ENCODE data around the gene ANHX.

ANHX gene

GRCh38 chr12:133202493-133203343 is 33.0 kb downstream of the ANHX start:
- Histone ChIP-seq H3K27me3 (ENCODE audit: insufficient read depth, low read length, poor library complexity) (no peaks in the 10 kb centered on the region), H3K4me2 (ENCODE audit: insufficient read depth, low read length) (no peak overlapping the region), H2AFZ (ENCODE audit: low read depth, low read length) (no peak overlapping the region), H3K27ac (ENCODE audit: low read length) (no peak overlapping the region), H3K79me2 (ENCODE audit: insufficient read depth, low read length) (no peaks in the 10 kb centered on the region), H3K4me1 (ENCODE audit: insufficient read depth, low read length) (no peaks in the 10 kb centered on the region), H3K9me3 (ENCODE audit: insufficient read depth, low read length, severe bottlenecking) (peaks cover 74% of the 10 kb centered on the region), H3K36me3 (ENCODE audit: insufficient read depth, low read length) (peaks cover 40% of the 10 kb centered on the region), H3K9ac (ENCODE audit: low read depth, low read length) (no peak overlapping the region), H3K4me3 (ENCODE audit: low read depth in 1 of 2, low read length in 2 of 2) (0 out of 4 replicates have a peak overlapping the region, but pooled peaks of 1 of the 2 experiments have one; percentile 0), H4K20me1 (ENCODE audit: insufficient read depth, low read length) (no peaks in the 10 kb centered on the region)
- ATAC-seq (ENCODE audit: insufficient read depth, low read depth) (no peak), DNase-seq (no peak)
- no peak for TF ChIP-seq CTCF (IDR thresholded peaks at IDR 0.05; ENCODE audit: borderline replicate concordance, extremely low read depth, low read length, poor library complexity, severe bottlenecking)

GRCh38 chr12:133201888-133202287 is 33.8 kb downstream of the ANHX start:
- Histone ChIP-seq H3K4me3 (ENCODE audit: low read depth in 1 of 2, low read length in 2 of 2) (0 out of 4 replicates have a peak overlapping the region, but pooled peaks of 1 of the 2 experiments have one; percentile 3), H3K4me1 (ENCODE audit: insufficient read depth, low read length) (no peaks in the 10 kb centered on the region), H3K9ac (ENCODE audit: low read depth, low read length) (no peak overlapping the region), H2AFZ (ENCODE audit: low read depth, low read length) (no peak overlapping the region), H3K27ac (ENCODE audit: low read length) (no peak overlapping the region), H4K20me1 (ENCODE audit: insufficient read depth, low read length) (no peaks in the 10 kb centered on the region), H3K4me2 (ENCODE audit: insufficient read depth, low read length) (no peak overlapping the region), H3K27me3 (ENCODE audit: insufficient read depth, low read length, poor library complexity) (no peaks in the 10 kb centered on the region), H3K36me3 (ENCODE audit: insufficient read depth, low read length) (peaks cover 40% of the 10 kb centered on the region), H3K9me3 (ENCODE audit: insufficient read depth, low read length, severe bottlenecking) (peaks cover 67% of the 10 kb centered on the region), H3K79me2 (ENCODE audit: insufficient read depth, low read length) (no peaks in the 10 kb centered on the region)
- TF ChIP-seq CTCF (IDR thresholded peaks at IDR 0.05; ENCODE audit: borderline replicate concordance, extremely low read depth, low read length, poor library complexity, severe bottlenecking) (no peak), EZH2 (IDR thresholded peaks at IDR 0.05; ENCODE audit: borderline replicate concordance, low read depth, low read length, severe bottlenecking) (no peak)
- DNase-seq (no peak), ATAC-seq (ENCODE audit: insufficient read depth, low read depth) (no peak)

- no peak for DNase-seq
- Histone ChIP-seq H3K4me2 (ENCODE audit: insufficient read depth, low read length) (no peak overlapping the region), H3K27ac (ENCODE audit: low read length) (no peak overlapping the region), H3K4me1 (ENCODE audit: insufficient read depth, low read length) (no peaks in the 10 kb centered on the region), H3K36me3 (ENCODE audit: insufficient read depth, low read length) (peaks cover 86% of the 10 kb centered on the region), H3K9me3 (ENCODE audit: insufficient read depth, low read length, severe bottlenecking) (peaks cover 67% of the 10 kb centered on the region), H3K79me2 (ENCODE audit: insufficient read depth, low read length) (no peaks in the 10 kb centered on the region), H3K4me3 (ENCODE audit: low read depth in 1 of 2, low read length in 2 of 2) (no peak overlapping the region), H3K9ac (ENCODE audit: low read depth, low read length) (no peak overlapping the region), H4K20me1 (ENCODE audit: insufficient read depth, low read length) (no peaks in the 10 kb centered on the region), H3K27me3 (ENCODE audit: insufficient read depth, low read length, poor library complexity) (no peaks in the 10 kb centered on the region), H2AFZ (ENCODE audit: low read depth, low read length) (no peak overlapping the region)
- no peak for ATAC-seq (ENCODE audit: insufficient read depth, low read depth)
- TF ChIP-seq CTCF (IDR thresholded peaks at IDR 0.05; ENCODE audit: borderline replicate concordance, extremely low read depth, low read length, poor library complexity, severe bottlenecking): peak; percentile 23
- TF ChIP-seq EZH2 (IDR thresholded peaks at IDR 0.05; ENCODE audit: borderline replicate concordance, low read depth, low read length, severe bottlenecking): no peak
These were observed 42.8 kb downstream of the ANHX start for GRCh38 chr12:133192847-133193246.
